Ovary (tissue), 3 donors: ENCODE results near the gene LRRC75A.

ENCODE experiments used
- EP300 ChIP-seq: sonication (generic); formaldehyde crosslinking; IDR thresholded peaks from one replicate; pipeline ENCODE4 v1.6.1; 2017; ENCODE audit warnings: antibody characterized with exemption
- POLR2A ChIP-seq: fragments of 450-650 bp; IDR thresholded peaks from one replicate; pipeline ENCODE4 v1.6.1; 2017; ENCODE audit warnings: antibody characterized with exemption, mild to moderate bottlenecking, moderate library complexity
- TF ChIP-seq, protein P1 (sequence below), 3 donors: fragments of 450-650 bp in 2 of 3; fragments of 200-600 bp in 1 of 3; IDR thresholded peaks; one replicate each; pipeline versions ENCODE4 v1.5.1 to v1.8.0; 2016 to 2022; ENCODE audit warnings: antibody characterized with exemption in 3 of 3, mild to moderate bottlenecking in 1 of 3
- donor health status: DM: no; HTN: no; CAD: no.

DNA sequence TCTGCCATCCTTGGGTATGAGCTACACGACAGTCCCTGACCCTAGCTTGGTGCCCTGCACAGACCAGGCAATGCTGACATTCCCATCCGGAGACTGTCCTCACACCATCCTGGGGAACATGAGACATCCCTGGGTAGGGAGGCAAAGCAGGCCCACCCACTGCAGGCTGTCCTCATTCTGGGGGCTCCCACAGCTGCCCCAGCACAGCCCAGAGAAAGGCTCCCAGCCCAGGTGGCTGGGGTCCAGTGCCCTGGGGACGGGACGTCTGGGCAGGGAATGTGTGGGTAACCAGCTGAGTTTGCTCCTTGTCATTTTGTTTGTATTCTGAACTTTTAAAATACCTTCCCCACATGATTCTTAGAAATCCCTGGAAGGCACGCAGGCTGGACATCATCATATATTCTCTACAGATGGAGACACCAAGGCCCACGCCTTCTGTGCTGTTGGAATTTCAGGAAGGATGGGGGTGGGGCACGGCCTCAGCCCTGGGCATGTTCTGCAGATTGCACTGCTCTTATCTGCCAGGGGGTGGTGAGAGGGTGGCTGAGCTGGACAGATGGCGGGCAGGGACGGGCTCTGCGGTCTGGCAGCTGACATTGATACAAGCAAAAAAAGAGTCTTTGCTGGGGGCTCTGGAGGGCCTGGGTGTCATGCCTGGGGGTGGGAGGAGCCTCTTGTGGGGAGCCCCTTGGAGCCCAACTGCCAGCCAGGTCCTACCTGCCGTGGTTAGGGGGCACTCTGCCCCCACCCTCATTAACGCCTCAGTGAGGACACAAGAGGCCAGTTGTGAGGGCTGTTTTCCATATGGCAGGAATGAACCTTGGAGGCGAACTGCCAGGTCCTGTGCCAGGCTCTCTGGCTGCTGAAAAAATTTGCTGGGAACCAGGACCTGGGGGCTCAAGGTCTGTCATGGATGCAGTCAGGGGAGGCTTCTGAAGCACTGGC, 28.4 kb downstream of the LRRC75A start:
- TF ChIP-seq, protein P1, sequence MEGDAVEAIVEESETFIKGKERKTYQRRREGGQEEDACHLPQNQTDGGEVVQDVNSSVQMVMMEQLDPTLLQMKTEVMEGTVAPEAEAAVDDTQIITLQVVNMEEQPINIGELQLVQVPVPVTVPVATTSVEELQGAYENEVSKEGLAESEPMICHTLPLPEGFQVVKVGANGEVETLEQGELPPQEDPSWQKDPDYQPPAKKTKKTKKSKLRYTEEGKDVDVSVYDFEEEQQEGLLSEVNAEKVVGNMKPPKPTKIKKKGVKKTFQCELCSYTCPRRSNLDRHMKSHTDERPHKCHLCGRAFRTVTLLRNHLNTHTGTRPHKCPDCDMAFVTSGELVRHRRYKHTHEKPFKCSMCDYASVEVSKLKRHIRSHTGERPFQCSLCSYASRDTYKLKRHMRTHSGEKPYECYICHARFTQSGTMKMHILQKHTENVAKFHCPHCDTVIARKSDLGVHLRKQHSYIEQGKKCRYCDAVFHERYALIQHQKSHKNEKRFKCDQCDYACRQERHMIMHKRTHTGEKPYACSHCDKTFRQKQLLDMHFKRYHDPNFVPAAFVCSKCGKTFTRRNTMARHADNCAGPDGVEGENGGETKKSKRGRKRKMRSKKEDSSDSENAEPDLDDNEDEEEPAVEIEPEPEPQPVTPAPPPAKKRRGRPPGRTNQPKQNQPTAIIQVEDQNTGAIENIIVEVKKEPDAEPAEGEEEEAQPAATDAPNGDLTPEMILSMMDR (IDR thresholded peaks at IDR 0.05), result no peak
- TF ChIP-seq POLR2A (no peak), EP300 (no peak)
